NCI-H1092 treated with DMSO at 0.1 percent for 48 hours (cell line): ENCODE measurements around the gene TJAP1.
"Not testable (repeated sequence)": the region's sequence is repeated elsewhere in the genome, so short reads cannot be mapped to it uniquely, and the experiment has no call there.

Experiments used
- DNase-seq: peaks from one replicate; lab custom pipeline; 2025; lab: John Stamatoyannopoulos, UW

TJAP1 gene

DNA sequence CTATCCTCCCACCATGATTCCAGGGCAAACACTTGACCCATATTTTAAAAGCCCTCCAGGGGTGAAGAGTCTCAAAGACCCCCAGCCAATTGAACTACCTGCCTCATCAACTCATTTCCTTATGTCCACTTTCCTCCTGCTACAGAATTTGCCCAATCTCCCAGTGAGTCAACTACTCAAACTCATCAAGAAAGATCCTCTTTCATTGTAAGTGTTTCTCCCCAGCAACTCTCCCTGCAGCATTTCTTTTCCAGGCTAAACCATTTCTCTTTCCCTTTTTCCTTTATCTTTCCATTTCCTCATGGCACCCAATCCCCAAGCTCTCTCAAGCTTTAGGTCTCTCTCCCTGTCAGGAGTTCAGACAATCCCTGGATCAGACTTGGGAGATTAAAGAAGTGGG, 23.5 kb upstream of the TJAP1 start:
- DNase-seq = no peak

DNA sequence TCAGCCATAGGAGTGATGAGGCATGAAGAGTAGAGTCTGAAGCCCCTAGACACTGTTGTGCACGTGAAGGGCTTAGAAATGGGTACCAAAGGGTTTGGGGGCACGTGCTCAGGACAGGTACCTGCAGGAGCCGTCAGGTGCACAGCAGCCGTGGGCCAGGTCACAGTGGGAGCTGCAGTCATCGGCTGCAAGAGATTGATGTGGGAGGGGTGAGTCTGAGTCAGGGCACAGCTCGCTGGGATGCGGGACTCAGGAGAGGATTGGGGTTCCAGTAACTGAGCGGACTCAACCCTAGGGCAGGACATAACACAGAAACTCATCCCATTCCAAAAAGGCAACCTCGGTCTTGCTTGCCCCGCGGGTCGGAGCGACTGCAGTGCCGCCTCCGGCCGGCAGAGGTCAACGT, 23.1 kb upstream of the TJAP1 start:
- DNase-seq = no peak

DNA sequence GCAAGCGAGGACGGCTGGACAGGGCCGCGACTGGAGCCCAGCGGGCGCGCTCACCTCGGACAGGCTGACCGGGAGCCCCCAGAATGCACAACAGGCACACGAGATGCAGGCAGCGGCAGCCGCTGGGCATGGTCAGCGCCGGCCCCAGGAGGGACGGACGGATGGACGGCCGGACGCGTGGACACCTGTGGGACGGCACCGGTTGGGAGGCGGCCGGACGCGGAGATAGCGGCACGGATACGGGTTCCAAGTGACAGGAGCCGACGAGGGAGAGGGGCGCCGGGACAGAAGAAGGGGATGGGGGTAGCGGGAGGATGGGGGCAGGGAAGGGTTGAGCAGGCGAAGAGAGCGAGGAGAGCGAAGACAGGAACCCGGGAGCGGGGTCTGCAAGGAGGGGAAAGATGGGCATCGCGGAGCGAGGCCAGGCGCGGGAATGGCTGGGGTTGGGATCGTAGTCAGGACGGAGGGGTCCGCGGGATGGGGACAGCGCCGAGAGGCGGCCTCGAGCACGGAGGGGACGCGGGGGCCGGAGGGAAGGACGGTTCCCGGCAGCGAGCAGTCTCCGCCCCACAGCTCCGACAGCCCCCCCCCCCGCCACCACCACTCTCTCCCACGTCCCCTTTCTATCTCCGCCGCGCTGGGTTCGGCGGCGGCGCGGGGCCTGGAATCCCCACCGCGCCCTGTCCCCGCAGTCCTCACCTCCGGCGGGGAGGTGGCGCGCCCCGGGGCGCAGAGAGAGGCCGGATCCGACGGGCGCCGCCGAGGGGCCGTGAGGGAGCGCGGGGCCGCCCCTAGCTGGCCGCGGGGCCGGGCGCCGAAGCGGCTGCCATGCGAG, 22.5 kb upstream of the TJAP1 start:
- peak; percentile 79 for DNase-seq

GRCh38 chr6:43455531-43456428, 21.6 kb upstream of the TJAP1 start, which contains the start of gene DLK2:
Gene DLK2 (minus strand): TSS chr6:43455548. CDS start chr6:43454825, 723 bp downstream.
- peak; percentile 53 for DNase-seq

DNA sequence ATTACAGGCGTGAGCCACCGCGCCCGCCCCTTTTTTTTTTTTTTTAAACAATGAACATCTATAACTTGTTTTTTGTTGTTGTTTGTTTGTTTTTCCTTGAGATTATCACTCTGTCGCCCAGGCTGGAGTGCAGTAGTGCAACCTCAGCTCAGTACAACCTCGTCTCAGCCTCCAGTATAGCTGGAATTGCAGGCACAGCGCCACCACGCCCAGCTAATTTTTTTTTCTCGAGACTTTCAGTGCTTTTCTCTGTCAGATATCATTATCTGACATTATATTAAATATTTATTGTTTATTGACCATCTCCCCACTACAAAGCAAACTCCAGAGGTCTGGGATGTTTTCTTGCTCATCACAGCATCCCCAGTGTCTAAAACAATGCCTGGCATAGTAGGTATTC, 19.7 kb upstream of the TJAP1 start:
- DNase-seq = no peak

DNA sequence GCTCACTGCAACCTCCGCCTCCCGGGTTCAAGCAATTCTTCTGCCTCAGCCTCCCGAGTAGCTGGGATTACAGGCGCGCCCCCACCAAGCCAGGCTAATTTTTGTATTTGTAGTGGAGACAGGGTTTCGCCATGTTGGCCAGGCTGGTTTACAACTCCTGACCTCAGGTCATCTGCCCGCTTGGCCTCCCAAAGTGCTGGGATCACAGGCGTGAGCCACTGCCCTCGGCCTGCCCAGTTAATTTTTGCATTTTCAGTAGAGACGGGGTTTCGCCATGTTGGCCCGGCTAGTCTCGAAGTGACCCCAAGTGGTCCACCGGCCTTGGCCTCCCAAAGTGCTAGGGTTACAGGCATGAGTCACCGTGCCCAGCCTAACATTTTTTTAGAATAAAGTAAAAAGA, 19.2 kb upstream of the TJAP1 start:
- DNase-seq = not testable (repeated sequence)

GRCh38 chr6:43459535-43459934, 17.8 kb upstream of the TJAP1 start:
- no peak for DNase-seq

DNA sequence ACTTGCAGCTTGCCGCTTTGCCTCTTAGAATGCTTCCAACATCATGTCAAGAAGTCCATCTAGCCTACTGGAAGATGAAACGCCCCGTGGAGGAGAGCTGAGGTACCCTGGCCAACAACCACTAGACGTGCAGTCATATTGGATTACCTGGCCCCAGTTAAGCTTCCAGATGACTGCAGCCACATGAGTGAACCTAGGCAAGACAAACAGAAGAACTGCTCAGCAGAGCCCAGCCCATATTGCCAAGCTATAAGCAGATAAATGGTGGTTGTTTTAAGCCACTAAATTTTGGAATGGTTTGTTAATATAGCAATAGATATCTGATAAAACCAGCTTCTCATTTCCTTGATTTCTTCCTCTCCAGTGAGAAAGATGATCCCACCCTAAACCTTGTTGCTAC, 17.3 kb upstream of the TJAP1 start:
- DNase-seq = no peak

DNA sequence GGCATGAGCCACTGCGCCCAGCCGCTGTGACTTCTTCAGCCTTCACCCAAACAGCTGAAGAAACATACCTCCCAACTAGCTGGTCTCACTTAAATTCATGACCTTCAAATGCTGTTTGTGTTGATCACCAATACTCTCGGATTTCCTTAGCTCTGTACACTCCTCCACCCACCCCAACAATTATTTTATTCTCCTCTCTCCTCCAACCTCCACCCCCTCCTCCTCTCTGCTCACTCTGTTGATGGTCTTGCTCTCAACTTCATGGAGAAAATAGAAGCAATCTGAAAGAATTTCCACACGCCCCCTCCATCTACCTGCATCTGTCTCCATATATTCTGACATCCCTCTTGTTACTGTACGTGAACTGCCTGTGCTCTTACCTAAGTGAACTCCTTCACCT, 15.4 kb upstream of the TJAP1 start:
- DNase-seq = no peak

GRCh38 chr6:43464337-43464736, 13.0 kb upstream of the TJAP1 start:
- no peak for DNase-seq

- no peak for DNase-seq
These were observed 11.4 kb upstream of the TJAP1 start for GRCh38 chr6:43465948-43466347.

DNA sequence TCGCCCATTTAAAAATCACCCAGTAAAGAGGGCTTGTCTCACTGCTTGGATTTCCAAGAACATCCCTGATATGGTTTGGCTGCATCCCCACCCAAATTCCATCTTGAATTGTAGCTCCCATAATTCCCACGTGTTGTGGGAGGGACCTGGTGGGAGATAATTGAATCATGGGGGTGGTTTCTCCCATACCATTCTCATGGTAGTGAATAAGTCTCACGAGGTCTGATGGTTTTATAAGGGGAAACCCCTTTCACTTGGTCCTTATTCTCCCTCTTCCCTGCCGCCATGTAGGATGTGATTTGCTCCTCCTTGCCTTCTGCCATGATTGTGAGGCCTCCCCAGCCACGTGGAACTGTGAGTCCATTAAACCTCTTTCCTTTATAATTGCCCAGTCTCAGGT, 10.1 kb upstream of the TJAP1 start:
- not testable (repeated sequence) for DNase-seq

- no peak for DNase-seq
These were observed 9.6 kb upstream of the TJAP1 start for GRCh38 chr6:43467752-43468151.

DNA sequence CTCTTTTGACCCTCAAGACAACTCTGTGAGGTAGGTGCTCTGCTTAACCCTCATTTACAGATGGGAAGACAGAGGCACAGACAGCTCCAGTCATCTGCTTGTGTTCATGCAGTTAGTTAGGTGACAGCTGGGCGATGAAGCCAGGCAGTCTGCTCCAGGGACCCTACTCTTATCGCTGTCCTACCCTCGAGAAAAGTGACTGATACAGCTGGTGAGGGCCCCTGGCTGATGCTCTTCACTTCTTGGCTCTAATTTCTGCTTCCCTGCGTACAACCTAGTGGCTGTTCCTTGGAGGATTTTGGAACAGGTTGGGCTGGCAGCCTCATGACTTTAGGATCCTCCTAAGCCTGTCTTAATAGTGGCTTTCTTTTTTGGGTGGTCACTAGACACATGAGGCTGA, 9.1 kb upstream of the TJAP1 start:
- DNase-seq = no peak

GRCh38 chr6:43468748-43469681, 8.4 kb upstream of the TJAP1 start:
- no peak for DNase-seq

- no peak for DNase-seq
These were observed 7.4 kb upstream of the TJAP1 start for GRCh38 chr6:43469947-43470346.

GRCh38 chr6:43471399-43471798, 6.0 kb upstream of the TJAP1 start:
- no peak for DNase-seq

DNA sequence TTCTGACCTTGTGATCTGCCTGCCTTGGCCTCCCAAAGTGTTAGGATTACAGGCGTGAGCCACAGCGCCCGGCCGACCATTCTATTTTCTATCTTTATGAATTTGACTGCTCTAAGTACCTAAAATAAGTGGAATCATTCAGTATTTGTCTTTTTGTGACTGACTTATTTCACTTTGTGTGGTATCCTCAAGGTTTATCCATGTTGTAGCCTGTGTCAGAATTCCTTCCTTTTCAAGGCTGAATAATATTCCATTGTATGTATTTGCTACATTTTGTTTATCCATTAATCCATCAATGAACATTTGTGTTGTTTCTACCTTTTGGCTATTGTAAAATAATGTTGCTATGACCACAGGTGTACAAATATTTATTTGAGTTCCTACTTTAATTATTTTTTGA, 4.9 kb upstream of the TJAP1 start:
- no peak for DNase-seq

DNA sequence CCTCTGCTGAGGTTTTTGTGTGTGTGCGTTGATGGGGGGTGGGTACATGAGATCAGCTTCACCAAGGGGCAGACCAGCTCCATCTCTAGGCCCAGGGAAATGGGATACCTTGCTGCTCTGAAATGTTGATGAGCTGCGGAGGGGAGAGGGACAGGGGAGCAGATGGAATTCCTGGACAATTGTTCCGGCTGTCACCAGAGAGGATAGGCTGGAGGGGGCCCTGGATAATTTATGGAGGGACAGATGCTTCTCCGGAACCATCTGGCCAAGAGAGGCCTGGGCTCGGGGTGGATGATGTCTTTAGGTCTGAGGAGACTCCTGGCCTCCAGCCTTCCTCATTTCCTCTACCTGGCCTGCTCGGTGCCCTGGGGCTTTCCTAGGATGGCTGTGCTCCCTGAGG, 1.9 kb upstream of the TJAP1 start:
- no peak for DNase-seq

- DNase-seq = peak; percentile 43
These were observed 624 bp upstream of the TJAP1 start for GRCh38 chr6:43476746-43477145.

- DNase-seq = no peak
These were observed 620 bp downstream of the TJAP1 start for GRCh38 chr6:43478008-43478372.

DNA sequence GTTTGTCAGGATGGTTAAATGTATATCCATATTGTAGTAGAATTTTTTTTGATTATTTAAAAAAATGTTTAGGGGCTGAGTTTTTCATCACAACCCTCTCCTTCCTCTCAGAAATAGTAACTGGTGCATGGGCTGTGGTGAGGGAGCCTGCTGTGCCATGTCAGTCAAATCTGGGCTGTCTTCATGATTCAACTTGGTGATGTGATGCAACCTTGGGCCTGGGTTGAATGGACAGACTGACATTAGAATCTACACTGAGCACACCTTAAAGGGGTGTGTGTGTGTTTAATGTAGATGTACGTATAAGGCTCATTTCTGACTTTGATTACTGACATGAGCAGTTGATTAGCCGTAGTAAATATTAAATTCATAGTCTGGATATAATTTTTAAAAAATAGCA, 3.7 kb downstream of the TJAP1 start:
- no peak for DNase-seq
